Embryonic facial prominence (tissue), 1 donor: ENCODE measurements around the gene NOXA1.

Source experiments
- DNase-seq: peaks from one replicate; pipeline ENCODE4 v3.0.0-alpha.2; 2016; ENCODE audit errors: extremely low spot score

Gene NOXA1

DNA sequence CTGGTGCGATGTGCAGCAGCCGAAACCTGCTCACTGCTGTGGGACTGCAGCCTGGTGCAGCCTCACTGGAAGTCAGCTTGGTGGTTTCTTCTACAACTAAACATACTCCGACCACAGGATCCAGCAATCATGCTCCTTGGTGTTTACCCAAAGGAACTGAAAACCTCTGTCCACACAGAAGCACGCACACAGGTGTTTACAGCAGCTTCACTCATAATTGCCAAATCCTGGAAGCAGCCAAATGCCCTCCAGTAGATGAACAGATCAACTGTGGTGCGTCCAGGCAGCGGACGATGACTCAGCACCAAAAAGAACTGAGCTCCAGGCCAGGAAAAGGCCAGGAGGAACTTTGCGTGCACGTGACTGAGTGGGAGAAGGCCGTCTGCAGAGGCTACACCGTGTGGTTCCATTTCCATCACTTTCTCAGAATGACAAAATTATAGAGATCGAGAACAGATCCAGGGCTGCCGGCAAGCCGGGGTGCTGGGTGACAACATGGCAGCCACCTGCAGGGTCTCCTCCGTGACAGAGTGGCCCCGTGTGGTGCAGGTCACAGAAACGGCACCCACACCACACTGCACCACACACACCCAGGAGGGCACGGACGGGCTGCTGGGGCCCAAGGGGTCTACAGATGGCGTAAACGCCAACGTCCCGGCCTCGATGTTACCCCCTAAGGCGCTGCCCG is 59.0 kb downstream of the NOXA1 start:
- no peak for DNase-seq
